ENCODE measurements around the gene PDE7B.

DNA sequence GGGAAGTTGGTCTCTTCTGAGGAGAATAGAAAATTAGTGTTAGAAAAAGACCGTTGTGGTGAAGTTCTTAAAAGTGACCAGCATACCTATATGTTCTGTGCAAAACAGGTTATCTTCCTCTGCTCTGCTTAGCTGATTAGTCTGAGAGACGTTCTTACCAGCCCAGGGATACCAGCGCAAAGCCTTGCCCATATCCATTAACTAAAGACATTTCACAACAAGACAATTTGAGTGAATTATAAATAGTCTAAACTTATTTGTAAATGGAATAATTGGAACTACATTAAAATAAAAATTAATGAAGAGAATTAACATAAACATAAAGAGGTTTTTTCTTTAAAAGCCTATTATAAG is 144.0 kb downstream of the PDE7B start:
- TF ChIP-seq JUN (CRISPR knock-in tag; IDR thresholded peaks at IDR 0.05) = no peak
- TF ChIP-seq NFE2L1 (CRISPR knock-in tag; IDR thresholded peaks at IDR 0.05) = no peak
- TF ChIP-seq, protein P1, sequence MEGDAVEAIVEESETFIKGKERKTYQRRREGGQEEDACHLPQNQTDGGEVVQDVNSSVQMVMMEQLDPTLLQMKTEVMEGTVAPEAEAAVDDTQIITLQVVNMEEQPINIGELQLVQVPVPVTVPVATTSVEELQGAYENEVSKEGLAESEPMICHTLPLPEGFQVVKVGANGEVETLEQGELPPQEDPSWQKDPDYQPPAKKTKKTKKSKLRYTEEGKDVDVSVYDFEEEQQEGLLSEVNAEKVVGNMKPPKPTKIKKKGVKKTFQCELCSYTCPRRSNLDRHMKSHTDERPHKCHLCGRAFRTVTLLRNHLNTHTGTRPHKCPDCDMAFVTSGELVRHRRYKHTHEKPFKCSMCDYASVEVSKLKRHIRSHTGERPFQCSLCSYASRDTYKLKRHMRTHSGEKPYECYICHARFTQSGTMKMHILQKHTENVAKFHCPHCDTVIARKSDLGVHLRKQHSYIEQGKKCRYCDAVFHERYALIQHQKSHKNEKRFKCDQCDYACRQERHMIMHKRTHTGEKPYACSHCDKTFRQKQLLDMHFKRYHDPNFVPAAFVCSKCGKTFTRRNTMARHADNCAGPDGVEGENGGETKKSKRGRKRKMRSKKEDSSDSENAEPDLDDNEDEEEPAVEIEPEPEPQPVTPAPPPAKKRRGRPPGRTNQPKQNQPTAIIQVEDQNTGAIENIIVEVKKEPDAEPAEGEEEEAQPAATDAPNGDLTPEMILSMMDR (IDR thresholded peaks at IDR 0.05) = no peak
- TF ChIP-seq, protein P2, sequence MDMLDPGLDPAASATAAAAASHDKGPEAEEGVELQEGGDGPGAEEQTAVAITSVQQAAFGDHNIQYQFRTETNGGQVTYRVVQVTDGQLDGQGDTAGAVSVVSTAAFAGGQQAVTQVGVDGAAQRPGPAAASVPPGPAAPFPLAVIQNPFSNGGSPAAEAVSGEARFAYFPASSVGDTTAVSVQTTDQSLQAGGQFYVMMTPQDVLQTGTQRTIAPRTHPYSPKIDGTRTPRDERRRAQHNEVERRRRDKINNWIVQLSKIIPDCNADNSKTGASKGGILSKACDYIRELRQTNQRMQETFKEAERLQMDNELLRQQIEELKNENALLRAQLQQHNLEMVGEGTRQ (CRISPR knock-in tag; IDR thresholded peaks at IDR 0.05) = no peak
- TF ChIP-seq, protein P3, sequence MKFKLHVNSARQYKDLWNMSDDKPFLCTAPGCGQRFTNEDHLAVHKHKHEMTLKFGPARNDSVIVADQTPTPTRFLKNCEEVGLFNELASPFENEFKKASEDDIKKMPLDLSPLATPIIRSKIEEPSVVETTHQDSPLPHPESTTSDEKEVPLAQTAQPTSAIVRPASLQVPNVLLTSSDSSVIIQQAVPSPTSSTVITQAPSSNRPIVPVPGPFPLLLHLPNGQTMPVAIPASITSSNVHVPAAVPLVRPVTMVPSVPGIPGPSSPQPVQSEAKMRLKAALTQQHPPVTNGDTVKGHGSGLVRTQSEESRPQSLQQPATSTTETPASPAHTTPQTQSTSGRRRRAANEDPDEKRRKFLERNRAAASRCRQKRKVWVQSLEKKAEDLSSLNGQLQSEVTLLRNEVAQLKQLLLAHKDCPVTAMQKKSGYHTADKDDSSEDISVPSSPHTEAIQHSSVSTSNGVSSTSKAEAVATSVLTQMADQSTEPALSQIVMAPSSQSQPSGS (CRISPR knock-in tag; IDR thresholded peaks at IDR 0.05; ENCODE audit: borderline replicate concordance, low read depth) = no peak
- no peak for TF ChIP-seq ZNF219 (CRISPR knock-in tag; IDR thresholded peaks at IDR 0.05; ENCODE audit: borderline replicate concordance)
- TF ChIP-seq CREM (CRISPR knock-in tag; IDR thresholded peaks at IDR 0.05) = no peak
- TF ChIP-seq, protein P4, sequence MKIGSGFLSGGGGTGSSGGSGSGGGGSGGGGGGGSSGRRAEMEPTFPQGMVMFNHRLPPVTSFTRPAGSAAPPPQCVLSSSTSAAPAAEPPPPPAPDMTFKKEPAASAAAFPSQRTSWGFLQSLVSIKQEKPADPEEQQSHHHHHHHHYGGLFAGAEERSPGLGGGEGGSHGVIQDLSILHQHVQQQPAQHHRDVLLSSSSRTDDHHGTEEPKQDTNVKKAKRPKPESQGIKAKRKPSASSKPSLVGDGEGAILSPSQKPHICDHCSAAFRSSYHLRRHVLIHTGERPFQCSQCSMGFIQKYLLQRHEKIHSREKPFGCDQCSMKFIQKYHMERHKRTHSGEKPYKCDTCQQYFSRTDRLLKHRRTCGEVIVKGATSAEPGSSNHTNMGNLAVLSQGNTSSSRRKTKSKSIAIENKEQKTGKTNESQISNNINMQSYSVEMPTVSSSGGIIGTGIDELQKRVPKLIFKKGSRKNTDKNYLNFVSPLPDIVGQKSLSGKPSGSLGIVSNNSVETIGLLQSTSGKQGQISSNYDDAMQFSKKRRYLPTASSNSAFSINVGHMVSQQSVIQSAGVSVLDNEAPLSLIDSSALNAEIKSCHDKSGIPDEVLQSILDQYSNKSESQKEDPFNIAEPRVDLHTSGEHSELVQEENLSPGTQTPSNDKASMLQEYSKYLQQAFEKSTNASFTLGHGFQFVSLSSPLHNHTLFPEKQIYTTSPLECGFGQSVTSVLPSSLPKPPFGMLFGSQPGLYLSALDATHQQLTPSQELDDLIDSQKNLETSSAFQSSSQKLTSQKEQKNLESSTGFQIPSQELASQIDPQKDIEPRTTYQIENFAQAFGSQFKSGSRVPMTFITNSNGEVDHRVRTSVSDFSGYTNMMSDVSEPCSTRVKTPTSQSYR (CRISPR knock-in tag; IDR thresholded peaks at IDR 0.05) = no peak
- TF ChIP-seq SP1 (CRISPR knock-in tag; conservative IDR thresholded peaks at IDR 0.05) = no peak
- TF ChIP-seq, protein P5, sequence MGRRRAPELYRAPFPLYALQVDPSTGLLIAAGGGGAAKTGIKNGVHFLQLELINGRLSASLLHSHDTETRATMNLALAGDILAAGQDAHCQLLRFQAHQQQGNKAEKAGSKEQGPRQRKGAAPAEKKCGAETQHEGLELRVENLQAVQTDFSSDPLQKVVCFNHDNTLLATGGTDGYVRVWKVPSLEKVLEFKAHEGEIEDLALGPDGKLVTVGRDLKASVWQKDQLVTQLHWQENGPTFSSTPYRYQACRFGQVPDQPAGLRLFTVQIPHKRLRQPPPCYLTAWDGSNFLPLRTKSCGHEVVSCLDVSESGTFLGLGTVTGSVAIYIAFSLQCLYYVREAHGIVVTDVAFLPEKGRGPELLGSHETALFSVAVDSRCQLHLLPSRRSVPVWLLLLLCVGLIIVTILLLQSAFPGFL (CRISPR knock-in tag; IDR thresholded peaks at IDR 0.05; ENCODE audit: borderline replicate concordance) = no peak
- TF ChIP-seq, protein P6, sequence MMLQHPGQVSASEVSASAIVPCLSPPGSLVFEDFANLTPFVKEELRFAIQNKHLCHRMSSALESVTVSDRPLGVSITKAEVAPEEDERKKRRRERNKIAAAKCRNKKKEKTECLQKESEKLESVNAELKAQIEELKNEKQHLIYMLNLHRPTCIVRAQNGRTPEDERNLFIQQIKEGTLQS (CRISPR knock-in tag; conservative IDR thresholded peaks at IDR 0.05) = no peak
- no peak for TF ChIP-seq ELF4 (CRISPR knock-in tag; IDR thresholded peaks at IDR 0.05; ENCODE audit: low read depth)
- TF ChIP-seq SOX15 (CRISPR knock-in tag; IDR thresholded peaks at IDR 0.05) = no peak

Data from WTC11 (cell line).